Measurements from ENCODE around the gene KRTAP4-11. TPM values are rescaled to one million over a fixed set of nuclear protein-coding genes. Genes with fewer than 3 reads are reported as not detected.
"Not testable (repeated sequence)": the region's sequence is repeated elsewhere in the genome, so short reads cannot be mapped to it uniquely, and the experiment has no call there.

Gene KRTAP4-11
- total and polyA plus RNA-seq, 3 donors from 2014 or later: not detected

DNA sequence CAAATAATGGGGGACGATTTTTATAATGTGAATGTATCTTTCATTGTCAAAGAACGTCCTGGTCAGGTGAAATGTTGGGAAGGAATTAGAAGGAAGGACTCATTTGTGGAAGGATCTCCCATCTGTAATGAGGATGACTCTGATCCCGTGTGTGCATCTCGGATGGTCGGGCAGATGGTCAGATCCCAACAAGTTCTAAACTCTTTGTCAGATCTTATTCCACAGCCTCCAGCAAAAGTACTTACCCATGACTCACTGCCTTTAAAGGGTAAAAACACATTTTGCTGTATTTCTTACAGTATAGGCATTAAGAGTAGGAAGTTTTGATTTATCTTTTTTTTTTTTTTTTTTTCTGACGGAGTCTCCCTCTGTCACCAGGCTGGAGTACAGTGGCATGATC is 19.7 kb downstream of the KRTAP4-11 start:
- no peak for DNase-seq
- Histone ChIP-seq H3K27me3 (no peaks in the 10 kb centered on the region), H3K27ac (no peak overlapping the region), H3K4me3 (no peak overlapping the region), H3K4me1 (no peaks in the 10 kb centered on the region), H3K36me3 (ENCODE audit: low read depth, missing control alignments) (no peaks in the 10 kb centered on the region), H3K9me3 (no peaks in the 10 kb centered on the region)
- intact Hi-C loops (cut with DNase I; ENCODE audit: low total_unique reads): no loop called here
- 77 to 80% methylated on average over 6 of the region's 6 CpGs for WGBS, 2 donors
- TF ChIP-seq, protein P1, sequence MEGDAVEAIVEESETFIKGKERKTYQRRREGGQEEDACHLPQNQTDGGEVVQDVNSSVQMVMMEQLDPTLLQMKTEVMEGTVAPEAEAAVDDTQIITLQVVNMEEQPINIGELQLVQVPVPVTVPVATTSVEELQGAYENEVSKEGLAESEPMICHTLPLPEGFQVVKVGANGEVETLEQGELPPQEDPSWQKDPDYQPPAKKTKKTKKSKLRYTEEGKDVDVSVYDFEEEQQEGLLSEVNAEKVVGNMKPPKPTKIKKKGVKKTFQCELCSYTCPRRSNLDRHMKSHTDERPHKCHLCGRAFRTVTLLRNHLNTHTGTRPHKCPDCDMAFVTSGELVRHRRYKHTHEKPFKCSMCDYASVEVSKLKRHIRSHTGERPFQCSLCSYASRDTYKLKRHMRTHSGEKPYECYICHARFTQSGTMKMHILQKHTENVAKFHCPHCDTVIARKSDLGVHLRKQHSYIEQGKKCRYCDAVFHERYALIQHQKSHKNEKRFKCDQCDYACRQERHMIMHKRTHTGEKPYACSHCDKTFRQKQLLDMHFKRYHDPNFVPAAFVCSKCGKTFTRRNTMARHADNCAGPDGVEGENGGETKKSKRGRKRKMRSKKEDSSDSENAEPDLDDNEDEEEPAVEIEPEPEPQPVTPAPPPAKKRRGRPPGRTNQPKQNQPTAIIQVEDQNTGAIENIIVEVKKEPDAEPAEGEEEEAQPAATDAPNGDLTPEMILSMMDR (IDR thresholded peaks at IDR 0.05): no peak
- no peak for TF ChIP-seq POLR2A (IDR thresholded peaks at IDR 0.05)

DNA sequence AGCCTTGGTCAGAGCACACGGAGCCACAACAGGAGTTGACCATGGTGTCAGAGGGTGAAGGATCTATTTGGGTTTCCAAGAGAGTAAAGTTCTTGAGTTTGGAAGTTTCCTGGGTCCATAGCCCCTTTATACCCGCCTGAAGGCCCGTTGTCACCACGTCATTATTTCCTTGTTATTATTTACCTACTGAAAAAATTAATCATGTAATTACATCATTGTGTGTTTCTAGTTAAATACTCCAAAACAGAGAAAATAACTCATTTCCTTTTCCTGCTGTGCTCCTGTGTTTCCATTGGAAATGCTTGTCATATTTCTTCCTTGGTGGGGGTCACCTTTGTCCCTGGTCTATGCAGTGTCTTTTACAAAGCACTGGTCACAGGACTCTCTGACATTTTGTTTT is 20.1 kb downstream of the KRTAP4-11 start, which contains the start of gene KRTAP4-8:
KRTAP4-8 (minus strand) TSS at position 101 of the 400 bp plus-strand sequence; CDS start at position 43, 58 bp downstream.
- TF ChIP-seq, protein P1 (IDR thresholded peaks at IDR 0.05): no peak
- TF ChIP-seq POLR2A (IDR thresholded peaks at IDR 0.05): no peak
- Histone ChIP-seq H3K36me3 (ENCODE audit: low read depth, missing control alignments) (no peaks in the 10 kb centered on the region), H3K4me1 (no peaks in the 10 kb centered on the region), H3K9me3 (no peaks in the 10 kb centered on the region), H3K27me3 (no peaks in the 10 kb centered on the region), H3K27ac (no peak within 1 kb of the TSS), H3K4me3 (no peak within 1 kb of the TSS)
- WGBS, 2 donors: 71 to 74% methylated on average over 4 of the region's 4 CpGs
- DNase-seq: no peak
- intact Hi-C loops (cut with DNase I; ENCODE audit: low total_unique reads): no loop called here

DNA sequence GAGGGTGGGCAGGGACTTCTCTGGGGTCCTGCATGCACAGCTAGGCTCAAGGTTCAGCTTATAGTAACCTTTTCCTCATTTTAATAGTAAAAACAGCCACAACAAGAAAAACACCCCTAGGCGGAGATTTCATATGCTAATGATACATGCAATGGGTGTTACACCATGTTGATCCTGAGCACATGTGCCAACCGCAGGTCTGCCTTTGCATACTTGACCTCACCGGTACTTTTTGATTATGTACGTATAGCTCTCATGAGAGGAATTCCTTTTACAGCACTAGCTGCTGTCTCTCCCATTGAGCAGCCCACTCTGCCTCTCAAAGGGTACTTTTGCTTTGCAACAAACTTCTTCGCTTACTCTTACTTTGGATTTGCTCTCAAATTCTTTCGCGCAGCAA is 22.1 kb downstream of the KRTAP4-11 start:
- 89 to 91% methylated on average over 7 of the region's 7 CpGs for WGBS, 2 donors
- H3K27ac ChIP-seq: no peak overlapping the region
- no peaks in the 10 kb centered on the region for H3K27me3 ChIP-seq
- intact Hi-C loops (cut with DNase I; ENCODE audit: low total_unique reads): no loop called here
- TF ChIP-seq, protein P1 (IDR thresholded peaks at IDR 0.05): no peak
- no peak for TF ChIP-seq POLR2A (IDR thresholded peaks at IDR 0.05)
- DNase-seq: no peak
- no peak overlapping the region for H3K4me3 ChIP-seq
- no peaks in the 10 kb centered on the region for H3K9me3 ChIP-seq
- no peaks in the 10 kb centered on the region for H3K36me3 ChIP-seq (ENCODE audit: low read depth, missing control alignments)
- no peaks in the 10 kb centered on the region for H3K4me1 ChIP-seq

DNA sequence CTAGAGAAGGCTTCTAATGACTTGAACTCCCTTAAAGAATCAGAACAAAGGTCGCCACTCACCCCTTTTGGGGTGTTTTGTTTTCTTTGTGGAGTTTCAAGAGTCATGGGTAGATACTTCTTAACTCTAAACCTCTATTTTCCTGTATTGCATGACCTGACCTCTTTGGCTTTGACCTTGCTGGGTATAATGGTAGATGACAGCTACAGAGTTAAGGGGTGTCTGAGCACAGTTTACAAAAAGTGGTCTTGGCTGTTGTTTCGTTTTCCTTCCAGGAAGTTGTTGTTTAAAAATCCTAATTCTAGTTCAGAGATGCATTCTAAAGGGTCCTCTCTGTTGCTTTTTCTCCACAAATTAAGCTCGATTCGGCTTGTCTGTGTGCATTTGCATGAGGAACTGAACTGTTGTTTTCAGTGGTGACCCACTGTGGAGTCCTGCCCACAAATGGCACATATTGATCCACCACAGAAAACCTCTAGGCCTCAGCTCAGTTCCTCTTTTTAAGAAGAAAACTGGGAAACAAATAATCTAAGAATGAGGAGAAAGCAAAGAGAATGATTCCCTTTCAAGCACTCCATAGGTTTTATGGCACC is 29.3 kb downstream of the KRTAP4-11 start:
- DNase-seq; intact Hi-C loops (cut with DNase I; ENCODE audit: low total_unique reads); H3K4me3 ChIP-seq; H3K4me1 ChIP-seq; H3K27ac ChIP-seq; H3K36me3 ChIP-seq (ENCODE audit: low read depth, missing control alignments); H3K27me3 ChIP-seq; H3K9me3 ChIP-seq: not testable (repeated sequence)
- WGBS, 2 donors: 62 to 75% methylated on average over 4 of the region's 4 CpGs

DNA sequence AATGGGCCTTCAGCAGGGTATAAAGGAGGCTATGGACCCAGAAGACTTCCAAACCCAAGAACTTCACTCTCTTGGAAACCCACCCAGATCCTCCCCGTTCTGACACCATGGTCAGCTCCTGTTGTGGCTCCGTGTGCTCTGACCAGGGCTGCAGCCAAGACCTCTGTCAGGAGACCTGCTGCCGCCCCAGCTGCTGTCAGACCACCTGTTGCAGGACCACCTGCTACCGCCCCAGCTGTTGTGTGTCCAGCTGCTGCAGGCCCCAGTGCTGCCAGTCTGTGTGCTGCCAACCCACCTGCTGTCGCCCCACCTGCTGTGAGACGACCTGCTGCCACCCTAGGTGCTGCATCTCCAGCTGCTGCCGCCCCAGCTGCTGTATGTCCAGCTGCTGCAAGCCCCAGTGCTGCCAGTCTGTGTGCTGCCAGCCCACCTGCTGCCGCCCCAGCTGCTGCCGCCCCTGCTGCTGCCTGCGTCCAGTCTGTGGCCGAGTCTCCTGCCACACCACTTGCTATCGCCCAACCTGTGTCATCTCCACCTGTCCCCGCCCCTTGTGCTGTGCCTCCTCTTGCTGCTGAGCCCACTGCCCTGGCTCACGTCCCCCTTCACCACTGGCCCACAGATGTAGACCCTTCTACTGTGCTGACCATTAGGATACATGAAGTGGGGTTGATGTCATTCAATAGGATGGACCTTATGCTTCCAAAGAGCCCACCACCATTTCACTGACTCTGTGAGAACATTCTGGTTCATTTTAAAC is 33.9 kb downstream of the KRTAP4-11 start, which contains the start of gene KRTAP4-7:
KRTAP4-7 (plus strand) TSS at position 51 of the 757 bp plus-strand sequence; CDS start at position 108, 57 bp downstream.
- H3K4me1 ChIP-seq; H3K36me3 ChIP-seq (ENCODE audit: low read depth, missing control alignments); H3K9me3 ChIP-seq; H3K4me3 ChIP-seq; intact Hi-C loops (cut with DNase I; ENCODE audit: low total_unique reads); H3K27ac ChIP-seq; DNase-seq; H3K27me3 ChIP-seq: not testable (repeated sequence)
- WGBS, 2 donors: 73 to 83% methylated on average over 5 to 11 of the region's 14 CpGs

DNA sequence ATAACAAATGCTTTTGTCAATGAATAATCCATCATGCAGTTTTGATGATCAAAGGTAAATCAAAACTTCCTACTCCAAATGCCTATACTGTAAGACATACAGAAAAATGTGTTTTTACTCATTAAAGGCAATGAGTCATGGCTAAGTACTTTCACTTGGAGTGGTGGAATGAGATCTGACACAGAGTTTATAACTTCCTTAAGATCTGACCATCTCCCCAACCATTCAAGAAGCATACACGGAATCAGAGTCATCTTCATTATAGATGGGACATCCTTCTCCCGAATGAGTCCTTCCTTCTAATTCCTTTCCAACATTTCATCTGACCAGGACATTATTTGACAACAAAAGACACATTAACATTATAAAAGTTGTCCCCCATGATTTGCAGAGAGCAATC is 34.7 kb downstream of the KRTAP4-11 start:
- H3K36me3 ChIP-seq (ENCODE audit: low read depth, missing control alignments); H3K27ac ChIP-seq; H3K4me1 ChIP-seq; H3K9me3 ChIP-seq; H3K4me3 ChIP-seq; DNase-seq; H3K27me3 ChIP-seq; intact Hi-C loops (cut with DNase I; ENCODE audit: low total_unique reads): not testable (repeated sequence)
- WGBS, 2 donors: 76 to 78% methylated on average over 2 of the region's 2 CpGs
